ENCODE data around the gene ZNF594.

DNA sequence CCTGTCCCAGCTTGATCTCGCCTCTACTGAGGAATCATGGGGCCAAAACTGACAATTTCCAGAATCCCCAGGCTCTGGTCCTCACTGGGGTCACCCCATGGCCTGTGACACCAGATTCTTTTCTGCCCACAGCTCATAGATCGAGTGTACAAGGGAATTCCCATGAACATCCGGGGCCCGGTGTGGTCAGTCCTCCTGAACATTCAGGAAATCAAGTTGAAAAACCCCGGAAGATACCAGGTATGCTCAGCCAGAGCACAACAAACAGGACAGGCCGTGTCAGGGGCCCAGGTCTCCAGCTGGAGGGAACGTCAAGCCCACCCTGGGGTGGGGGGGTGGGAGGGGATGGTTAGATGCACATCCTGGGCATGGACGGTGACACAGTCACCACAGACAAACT is 58.4 kb downstream of the ZNF594 start:
- no peak for TF ChIP-seq MYBL2 (CRISPR knock-in tag; IDR thresholded peaks at IDR 0.05)
- TF ChIP-seq GABPB1 (CRISPR knock-in tag; IDR thresholded peaks at IDR 0.05): no peak
- TF ChIP-seq, protein P1, sequence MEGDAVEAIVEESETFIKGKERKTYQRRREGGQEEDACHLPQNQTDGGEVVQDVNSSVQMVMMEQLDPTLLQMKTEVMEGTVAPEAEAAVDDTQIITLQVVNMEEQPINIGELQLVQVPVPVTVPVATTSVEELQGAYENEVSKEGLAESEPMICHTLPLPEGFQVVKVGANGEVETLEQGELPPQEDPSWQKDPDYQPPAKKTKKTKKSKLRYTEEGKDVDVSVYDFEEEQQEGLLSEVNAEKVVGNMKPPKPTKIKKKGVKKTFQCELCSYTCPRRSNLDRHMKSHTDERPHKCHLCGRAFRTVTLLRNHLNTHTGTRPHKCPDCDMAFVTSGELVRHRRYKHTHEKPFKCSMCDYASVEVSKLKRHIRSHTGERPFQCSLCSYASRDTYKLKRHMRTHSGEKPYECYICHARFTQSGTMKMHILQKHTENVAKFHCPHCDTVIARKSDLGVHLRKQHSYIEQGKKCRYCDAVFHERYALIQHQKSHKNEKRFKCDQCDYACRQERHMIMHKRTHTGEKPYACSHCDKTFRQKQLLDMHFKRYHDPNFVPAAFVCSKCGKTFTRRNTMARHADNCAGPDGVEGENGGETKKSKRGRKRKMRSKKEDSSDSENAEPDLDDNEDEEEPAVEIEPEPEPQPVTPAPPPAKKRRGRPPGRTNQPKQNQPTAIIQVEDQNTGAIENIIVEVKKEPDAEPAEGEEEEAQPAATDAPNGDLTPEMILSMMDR (IDR thresholded peaks at IDR 0.05): no peak
- TF ChIP-seq, protein P2, sequence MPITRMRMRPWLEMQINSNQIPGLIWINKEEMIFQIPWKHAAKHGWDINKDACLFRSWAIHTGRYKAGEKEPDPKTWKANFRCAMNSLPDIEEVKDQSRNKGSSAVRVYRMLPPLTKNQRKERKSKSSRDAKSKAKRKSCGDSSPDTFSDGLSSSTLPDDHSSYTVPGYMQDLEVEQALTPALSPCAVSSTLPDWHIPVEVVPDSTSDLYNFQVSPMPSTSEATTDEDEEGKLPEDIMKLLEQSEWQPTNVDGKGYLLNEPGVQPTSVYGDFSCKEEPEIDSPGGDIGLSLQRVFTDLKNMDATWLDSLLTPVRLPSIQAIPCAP (CRISPR knock-in tag; IDR thresholded peaks at IDR 0.05): no peak
- TF ChIP-seq, protein P3, sequence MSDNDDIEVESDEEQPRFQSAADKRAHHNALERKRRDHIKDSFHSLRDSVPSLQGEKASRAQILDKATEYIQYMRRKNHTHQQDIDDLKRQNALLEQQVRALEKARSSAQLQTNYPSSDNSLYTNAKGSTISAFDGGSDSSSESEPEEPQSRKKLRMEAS (CRISPR knock-in tag; IDR thresholded peaks at IDR 0.05): no peak
- no peak for TF ChIP-seq ZNF121 (CRISPR knock-in tag; IDR thresholded peaks at IDR 0.05)
- no peak for TF ChIP-seq FOXJ3 (CRISPR knock-in tag; IDR thresholded peaks at IDR 0.05; ENCODE audit: borderline replicate concordance)
- no peak for TF ChIP-seq NR2C2 (CRISPR knock-in tag; IDR thresholded peaks at IDR 0.05)
- TF ChIP-seq TEAD4 (CRISPR knock-in tag; IDR thresholded peaks at IDR 0.05): no peak
- TF ChIP-seq, protein P4, sequence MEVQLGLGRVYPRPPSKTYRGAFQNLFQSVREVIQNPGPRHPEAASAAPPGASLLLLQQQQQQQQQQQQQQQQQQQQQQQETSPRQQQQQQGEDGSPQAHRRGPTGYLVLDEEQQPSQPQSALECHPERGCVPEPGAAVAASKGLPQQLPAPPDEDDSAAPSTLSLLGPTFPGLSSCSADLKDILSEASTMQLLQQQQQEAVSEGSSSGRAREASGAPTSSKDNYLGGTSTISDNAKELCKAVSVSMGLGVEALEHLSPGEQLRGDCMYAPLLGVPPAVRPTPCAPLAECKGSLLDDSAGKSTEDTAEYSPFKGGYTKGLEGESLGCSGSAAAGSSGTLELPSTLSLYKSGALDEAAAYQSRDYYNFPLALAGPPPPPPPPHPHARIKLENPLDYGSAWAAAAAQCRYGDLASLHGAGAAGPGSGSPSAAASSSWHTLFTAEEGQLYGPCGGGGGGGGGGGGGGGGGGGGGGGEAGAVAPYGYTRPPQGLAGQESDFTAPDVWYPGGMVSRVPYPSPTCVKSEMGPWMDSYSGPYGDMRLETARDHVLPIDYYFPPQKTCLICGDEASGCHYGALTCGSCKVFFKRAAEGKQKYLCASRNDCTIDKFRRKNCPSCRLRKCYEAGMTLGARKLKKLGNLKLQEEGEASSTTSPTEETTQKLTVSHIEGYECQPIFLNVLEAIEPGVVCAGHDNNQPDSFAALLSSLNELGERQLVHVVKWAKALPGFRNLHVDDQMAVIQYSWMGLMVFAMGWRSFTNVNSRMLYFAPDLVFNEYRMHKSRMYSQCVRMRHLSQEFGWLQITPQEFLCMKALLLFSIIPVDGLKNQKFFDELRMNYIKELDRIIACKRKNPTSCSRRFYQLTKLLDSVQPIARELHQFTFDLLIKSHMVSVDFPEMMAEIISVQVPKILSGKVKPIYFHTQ (CRISPR knock-in tag; IDR thresholded peaks at IDR 0.05): no peak
- TF ChIP-seq CREM (CRISPR knock-in tag; IDR thresholded peaks at IDR 0.05): no peak
- TF ChIP-seq, protein P5, sequence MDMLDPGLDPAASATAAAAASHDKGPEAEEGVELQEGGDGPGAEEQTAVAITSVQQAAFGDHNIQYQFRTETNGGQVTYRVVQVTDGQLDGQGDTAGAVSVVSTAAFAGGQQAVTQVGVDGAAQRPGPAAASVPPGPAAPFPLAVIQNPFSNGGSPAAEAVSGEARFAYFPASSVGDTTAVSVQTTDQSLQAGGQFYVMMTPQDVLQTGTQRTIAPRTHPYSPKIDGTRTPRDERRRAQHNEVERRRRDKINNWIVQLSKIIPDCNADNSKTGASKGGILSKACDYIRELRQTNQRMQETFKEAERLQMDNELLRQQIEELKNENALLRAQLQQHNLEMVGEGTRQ (CRISPR knock-in tag; IDR thresholded peaks at IDR 0.05): no peak
- no peak for TF ChIP-seq MXD4 (CRISPR knock-in tag; IDR thresholded peaks at IDR 0.05; ENCODE audit: borderline replicate concordance)
- TF ChIP-seq, protein P6, sequence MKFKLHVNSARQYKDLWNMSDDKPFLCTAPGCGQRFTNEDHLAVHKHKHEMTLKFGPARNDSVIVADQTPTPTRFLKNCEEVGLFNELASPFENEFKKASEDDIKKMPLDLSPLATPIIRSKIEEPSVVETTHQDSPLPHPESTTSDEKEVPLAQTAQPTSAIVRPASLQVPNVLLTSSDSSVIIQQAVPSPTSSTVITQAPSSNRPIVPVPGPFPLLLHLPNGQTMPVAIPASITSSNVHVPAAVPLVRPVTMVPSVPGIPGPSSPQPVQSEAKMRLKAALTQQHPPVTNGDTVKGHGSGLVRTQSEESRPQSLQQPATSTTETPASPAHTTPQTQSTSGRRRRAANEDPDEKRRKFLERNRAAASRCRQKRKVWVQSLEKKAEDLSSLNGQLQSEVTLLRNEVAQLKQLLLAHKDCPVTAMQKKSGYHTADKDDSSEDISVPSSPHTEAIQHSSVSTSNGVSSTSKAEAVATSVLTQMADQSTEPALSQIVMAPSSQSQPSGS (CRISPR knock-in tag; IDR thresholded peaks at IDR 0.05; ENCODE audit: borderline replicate concordance, low read depth): no peak

Measured in WTC11 (cell line).